GM21381 (cell line): Measurements from ENCODE around the gene IL20.

Experiments used
- ATAC-seq: cut with Tn5 transposase; IDR thresholded peaks from one replicate; pipeline ENCODE4 v1.9.1; 2021; ENCODE audit warnings: mild to moderate bottlenecking, moderate library complexity; ENCODE audit not compliant: unreplicated experiment

IL20 gene

GRCh38 chr1:206864939-206865671 is at the start of gene IL20:
Gene IL20 (plus strand): TSS chr1:206865623. CDS start chr1:206865853, 230 bp downstream.
- no peak for ATAC-seq

- peak; percentile 85 for ATAC-seq
Measured at GRCh38 chr1:206816390-206817287, 48.8 kb upstream of the IL20 start.

GRCh38 chr1:206821493-206821892 is 43.9 kb upstream of the IL20 start:
- ATAC-seq: no peak

- no peak for ATAC-seq
Measured at GRCh38 chr1:206823727-206824126, 41.7 kb upstream of the IL20 start.

- no peak for ATAC-seq
Measured at GRCh38 chr1:206824331-206824730, 41.1 kb upstream of the IL20 start.

GRCh38 chr1:206826394-206826793 is 39.0 kb upstream of the IL20 start:
- ATAC-seq: no peak

GRCh38 chr1:206828061-206828460 is 37.4 kb upstream of the IL20 start:
- ATAC-seq: no peak

- ATAC-seq: no peak
Measured at GRCh38 chr1:206828765-206829164, 36.7 kb upstream of the IL20 start.

GRCh38 chr1:206829282-206829681 is 36.1 kb upstream of the IL20 start:
- no peak for ATAC-seq

GRCh38 chr1:206829875-206830274 is 35.5 kb upstream of the IL20 start:
- ATAC-seq: no peak

GRCh38 chr1:206831650-206832049 is 33.8 kb upstream of the IL20 start:
- no peak for ATAC-seq

GRCh38 chr1:206832352-206832880 is 33.0 kb upstream of the IL20 start:
- no peak for ATAC-seq

- ATAC-seq: no peak
Measured at GRCh38 chr1:206833106-206833680, 32.2 kb upstream of the IL20 start.

- no peak for ATAC-seq
Measured at GRCh38 chr1:206833801-206834200, 31.6 kb upstream of the IL20 start.

GRCh38 chr1:206834217-206834616 is 31.2 kb upstream of the IL20 start:
- ATAC-seq: no peak

GRCh38 chr1:206834711-206835110 is 30.7 kb upstream of the IL20 start:
- ATAC-seq: no peak

GRCh38 chr1:206835186-206835585 is 30.2 kb upstream of the IL20 start:
- no peak for ATAC-seq

GRCh38 chr1:206836111-206836510 is 29.3 kb upstream of the IL20 start:
- no peak for ATAC-seq

GRCh38 chr1:206839006-206839560 is 26.3 kb upstream of the IL20 start:
- no peak for ATAC-seq

- ATAC-seq: no peak
Measured at GRCh38 chr1:206839857-206840256, 25.6 kb upstream of the IL20 start.
